Naive thymus-derived CD8-positive, alpha-beta T cell (primary cell): ENCODE results near the gene CSKMT. TPM values are rescaled to one million over a fixed set of nuclear protein-coding genes. Genes with fewer than 3 reads are reported as not detected.
A peak's percentile ranks its signal among the peaks of the same experiment; 100 is the strongest.
"Not testable (repeated sequence)": the region's sequence is repeated elsewhere in the genome, so short reads cannot be mapped to it uniquely, and the experiment has no call there.

Experiments used
- ATAC-seq, 2 donors: fragments of 150-1000 bp; cut with Tn5 transposase in 1 of 2; sonication (Bioruptor Pico), chemical (Tn5 transposase) in 1 of 2; 1 replicate in 1 of 2; 2 replicates in 1 of 2; pipeline ENCODE4 v1.10.0; 2021; ENCODE audit warnings: mild to moderate bottlenecking in 2 of 2, moderate library complexity in 2 of 2
- POLR2A ChIA-PET: fragments of 350-600 bp; sonication (Branson Sonifier 250); formaldehyde crosslinking; loops from one replicate; lab custom pipeline; 2021; ENCODE audit warnings: antibody characterized with exemption; lab: Charles Lee
- DNase-seq, 10 donors: peaks; one replicate each; pipeline versions ENCODE4 v3.0.0 to v3.0.0-alpha.2; 2020 to 2022
- H3K27ac Mint-ChIP-seq, 10 donors: one replicate each; pipeline ENCODE4 v1.8.0; 2020 to 2022; ENCODE audit warnings: mild to moderate bottlenecking in 10 of 10, mixed read lengths in 10 of 10, moderate library complexity in 4 of 10, inconsistent platforms in 1 of 10
- H3K27me3 Mint-ChIP-seq, 5 donors: one replicate each; pipeline ENCODE4 v1.8.0; 2021 to 2022; ENCODE audit warnings: mixed read lengths in 5 of 5
- H3K36me3 Mint-ChIP-seq, 3 donors: one replicate each; pipeline ENCODE4 v1.8.0; 2020 to 2022; ENCODE audit warnings: mixed read lengths in 3 of 3, mild to moderate bottlenecking in 2 of 3, inconsistent platforms in 1 of 3
- H3K4me1 Mint-ChIP-seq, 4 donors: one replicate each; pipeline ENCODE4 v1.8.0; 2021 to 2022; ENCODE audit warnings: mixed read lengths in 4 of 4
- H3K4me3 Mint-ChIP-seq, 10 donors: one replicate each; pipeline ENCODE4 v1.8.0; 2020 to 2022; ENCODE audit warnings: mild to moderate bottlenecking in 10 of 10, mixed read lengths in 10 of 10, moderate library complexity in 6 of 10, inconsistent platforms in 1 of 10
- H3K9me3 Mint-ChIP-seq, 9 donors: one replicate each; pipeline ENCODE4 v1.8.0; 2020 to 2022; ENCODE audit warnings: mixed read lengths in 9 of 9, mild to moderate bottlenecking in 3 of 9, inconsistent platforms in 1 of 9, moderate library complexity in 1 of 9
- polyA plus RNA-seq, 3 donors: library from polyadenylated mRNA; unstranded; fragments of 300-500 nt; fragmentation: Illumina TruSeq; gene quantifications; one replicate each; pipeline ENCODE4 v1.2.3, GENCODE V29; 2021
- total RNA-seq, 8 experiments: library from RNA in 2 of 8; stranded (reverse) in 2 of 8; gene quantifications; one replicate each; pipeline ENCODE4 v1.2.3 and lab custom pipeline; 2021 to 2026

CSKMT gene
- total and polyA plus RNA-seq, 5 experiments from 2014 or later, result 1.8 to 45.0 (median 3.7) TPM

- H3K27me3 Mint-ChIP-seq, result no peaks in the 10 kb centered on the region
- DNase-seq (peak; percentile 94 to 99 (median 97)), ATAC-seq (peak; percentile 97 to 98)
- peak within 1 kb of the TSS; percentile 90 to 99 (median 98) for H3K27ac Mint-ChIP-seq
- no peaks in the 10 kb centered on the region for H3K9me3 Mint-ChIP-seq
- H3K4me3 Mint-ChIP-seq, result peak within 1 kb of the TSS; percentile 92 to 99 (median 97)
- H3K4me1 Mint-ChIP-seq, result peaks cover 9 to 50% (median 32%) of the 10 kb centered on the region in 4 donors
- POLR2A ChIA-PET, result interaction anchor here (0.5 to 19.9 kb wide), 37 partner anchors 9 to 1734 kb away, joined by 3 to 541 read pairs (median 5); partner anchors contain the start of genes B3GAT3, C11orf98, CSKMT and EML3
- H3K36me3 Mint-ChIP-seq, result peaks cover 0 to 35% (median 0%) of the 10 kb centered on the region in 3 donors
Observed at GRCh38 chr11:62645946-62646824, 18.9 kb upstream of the CSKMT start, which contains the start of gene GANAB. Gene GANAB (minus strand): TSS chr11:62646613. CDS start chr11:62646599, 14 bp downstream.

- POLR2A ChIA-PET, result interaction anchor here (0.5 to 19.9 kb wide), 32 partner anchors 9 to 1670 kb away, joined by 3 to 541 read pairs (median 6); partner anchors contain the start of genes B3GAT3, C11orf98, CSKMT and EML3
- peaks cover 9 to 53% (median 29%) of the 10 kb centered on the region in 4 donors for H3K4me1 Mint-ChIP-seq
- ATAC-seq (no peak), DNase-seq (no peak)
- H3K27ac Mint-ChIP-seq, result peak overlapping the region; percentile 85 to 99 (median 98)
- H3K27me3 Mint-ChIP-seq, result no peaks in the 10 kb centered on the region
- peaks cover 0 to 35% (median 0%) of the 10 kb centered on the region in 3 donors for H3K36me3 Mint-ChIP-seq
- no peaks in the 10 kb centered on the region for H3K9me3 Mint-ChIP-seq
- peak overlapping the region; percentile 92 to 99 (median 97) for H3K4me3 Mint-ChIP-seq
Observed at GRCh38 chr11:62646825-62647608, 18.1 kb upstream of the CSKMT start.

- DNase-seq (no peak), ATAC-seq (no peak)
- peak overlapping the region in 1 of 10 donors; percentile 22 for H3K27ac Mint-ChIP-seq
- peaks cover 13 to 56% (median 34%) of the 10 kb centered on the region in 4 donors for H3K4me1 Mint-ChIP-seq
- no peaks in the 10 kb centered on the region for H3K9me3 Mint-ChIP-seq
- peaks cover 0 to 32% (median 0%) of the 10 kb centered on the region in 3 donors for H3K36me3 Mint-ChIP-seq
- H3K27me3 Mint-ChIP-seq, result no peaks in the 10 kb centered on the region
- peak overlapping the region in 1 of 10 donors; percentile 45 for H3K4me3 Mint-ChIP-seq
- POLR2A ChIA-PET, result interaction anchor here (0.8 to 19.9 kb wide), 11 partner anchors 9 to 1669 kb away, joined by 3 to 541 read pairs (median 9); partner anchors contain the start of genes B3GAT3, C11orf98, CSKMT and EML3
Observed at GRCh38 chr11:62647609-62648005, 17.5 kb upstream of the CSKMT start.

GRCh38 chr11:62648185-62648966 is 16.7 kb upstream of the CSKMT start:
- Mint-ChIP-seq H3K4me1 (peaks cover 15 to 56% (median 37%) of the 10 kb centered on the region in 4 donors), H3K9me3 (no peaks in the 10 kb centered on the region), H3K27ac (no peak overlapping the region), H3K36me3 (peaks cover 0 to 26% (median 0%) of the 10 kb centered on the region in 3 donors), H3K27me3 (no peaks in the 10 kb centered on the region), H3K4me3 (no peak overlapping the region)
- POLR2A ChIA-PET, result interaction anchor here (0.8 to 19.9 kb wide), 11 partner anchors 9 to 106 kb away, joined by 3 to 541 read pairs (median 4); partner anchors contain the start of genes B3GAT3, C11orf98, CSKMT and EML3
- ATAC-seq (no peak), DNase-seq (no peak)

GRCh38 chr11:62648967-62649364 is 16.1 kb upstream of the CSKMT start:
- Mint-ChIP-seq H3K4me3 (peak overlapping the region in 1 of 10 donors; percentile 7), H3K27me3 (no peaks in the 10 kb centered on the region), H3K9me3 (peaks cover 0 to 2% (median 0%) of the 10 kb centered on the region in 9 donors), H3K27ac (peak overlapping the region in 2 of 10 donors; percentile 22 to 29), H3K4me1 (peaks cover 18 to 58% (median 41%) of the 10 kb centered on the region in 4 donors), H3K36me3 (peaks cover 0 to 24% (median 0%) of the 10 kb centered on the region in 3 donors)
- POLR2A ChIA-PET, result interaction anchor here (0.6 to 19.9 kb wide), 8 partner anchors 20 to 79 kb away, joined by 3 to 541 read pairs (median 8); partner anchors contain the start of genes B3GAT3, C11orf98, CSKMT and EML3
- no peak for ATAC-seq
- no peak for DNase-seq

GRCh38 chr11:62649486-62649885 is 15.6 kb upstream of the CSKMT start:
- POLR2A ChIA-PET, result interaction anchor here (0.6 to 19.9 kb wide), 8 partner anchors 9 to 118 kb away, joined by 3 to 541 read pairs (median 6); partner anchors contain the start of genes C11orf98, CSKMT, EML3 and HNRNPUL2
- Mint-ChIP-seq H3K27me3 (no peaks in the 10 kb centered on the region), H3K9me3 (peaks cover 0 to 2% (median 0%) of the 10 kb centered on the region in 9 donors), H3K36me3 (peaks cover 0 to 19% (median 0%) of the 10 kb centered on the region in 3 donors), H3K27ac (peak overlapping the region in 4 of 10 donors; percentile 6 to 62 (median 16)), H3K4me3 (peak overlapping the region in 1 of 10 donors; percentile 22), H3K4me1 (peaks cover 18 to 56% (median 40%) of the 10 kb centered on the region in 4 donors)
- DNase-seq (no peak), ATAC-seq (no peak)

- not testable (repeated sequence) for DNase-seq, ATAC-seq, H3K27me3 Mint-ChIP-seq, H3K9me3 Mint-ChIP-seq
- Mint-ChIP-seq H3K27ac (peak overlapping the region in 4 of 10 donors; percentile 8 to 91 (median 34)), H3K36me3 (peaks cover 0 to 15% (median 0%) of the 10 kb centered on the region in 3 donors), H3K4me3 (peak overlapping the region in 1 of 10 donors; percentile 7), H3K4me1 (peaks cover 16 to 50% (median 34%) of the 10 kb centered on the region in 4 donors)
- POLR2A ChIA-PET, result interaction anchor here (0.5 to 19.9 kb wide), 8 partner anchors 10 to 104 kb away, joined by 3 to 541 read pairs (median 6); partner anchors contain the start of genes C11orf98, CSKMT, EML3 and LBHD1
Observed at GRCh38 chr11:62650283-62650682, 14.8 kb upstream of the CSKMT start.

- H3K27ac Mint-ChIP-seq, result peak overlapping the region; percentile 82 to 100 (median 94)
- POLR2A ChIA-PET, result interaction anchor here (0.6 to 19.9 kb wide), 25 partner anchors 8 to 1555 kb away, joined by 3 to 541 read pairs (median 6); partner anchors contain the start of genes B3GAT3, BSCL2, C11orf98 and CSKMT
- DNase-seq, result peak in 4 of 10 donors; percentile 34 to 57 (median 44)
Observed at GRCh38 chr11:62652161-62653006, 12.7 kb upstream of the CSKMT start.

GRCh38 chr11:62654297-62654696 is 10.8 kb upstream of the CSKMT start:
- Mint-ChIP-seq H3K4me3 (peak overlapping the region; percentile 22 to 73 (median 50)), H3K4me1 (peaks cover 12 to 32% (median 20%) of the 10 kb centered on the region in 4 donors), H3K36me3 (peaks cover 0 to 10% (median 0%) of the 10 kb centered on the region in 3 donors), H3K27ac (peak overlapping the region in 8 of 10 donors; percentile 31 to 100 (median 57)), H3K9me3 (peaks cover 0 to 2% (median 0%) of the 10 kb centered on the region in 9 donors), H3K27me3 (no peaks in the 10 kb centered on the region)
- DNase-seq (no peak), ATAC-seq (no peak)
- POLR2A ChIA-PET, result interaction anchor here (0.7 to 19.9 kb wide), 10 partner anchors 10 to 1531 kb away, joined by 3 to 541 read pairs (median 9); partner anchors contain the start of genes B3GAT3, C11orf98, CSKMT and GANAB

More at GRCh38 chr11:62652161-62653006, 12.7 kb upstream of the CSKMT start:
- Mint-ChIP-seq H3K36me3 (peaks cover 0 to 15% (median 0%) of the 10 kb centered on the region in 3 donors), H3K27me3 (no peaks in the 10 kb centered on the region), H3K4me3 (peak overlapping the region; percentile 86 to 96 (median 92)), H3K9me3 (peaks cover 0 to 2% (median 0%) of the 10 kb centered on the region in 9 donors), H3K4me1 (peaks cover 12 to 37% (median 21%) of the 10 kb centered on the region in 4 donors)
- ATAC-seq, result peak; percentile 6 to 49
